C4-2B (cell line): ENCODE measurements around the gene SLC45A2.
"Not testable (repeated sequence)": the region's sequence is repeated elsewhere in the genome, so short reads cannot be mapped to it uniquely, and the experiment has no call there.

Source experiments
- H3K27ac ChIP-seq: fragments of 450-650 bp; 2 replicates; pipeline ENCODE4 v1.5.1; 2017
- ZFX ChIP-seq: fragments of 450-650 bp; IDR thresholded peaks from 2 replicates; pipeline ENCODE4 v1.6.1; 2017
- TF ChIP-seq, protein P1 (sequence below): fragments of 450-650 bp; conservative IDR thresholded peaks from 2 replicates; pipeline ENCODE4 v1.5.1; 2017; ENCODE audit warnings: mild to moderate bottlenecking

SLC45A2 gene

DNA sequence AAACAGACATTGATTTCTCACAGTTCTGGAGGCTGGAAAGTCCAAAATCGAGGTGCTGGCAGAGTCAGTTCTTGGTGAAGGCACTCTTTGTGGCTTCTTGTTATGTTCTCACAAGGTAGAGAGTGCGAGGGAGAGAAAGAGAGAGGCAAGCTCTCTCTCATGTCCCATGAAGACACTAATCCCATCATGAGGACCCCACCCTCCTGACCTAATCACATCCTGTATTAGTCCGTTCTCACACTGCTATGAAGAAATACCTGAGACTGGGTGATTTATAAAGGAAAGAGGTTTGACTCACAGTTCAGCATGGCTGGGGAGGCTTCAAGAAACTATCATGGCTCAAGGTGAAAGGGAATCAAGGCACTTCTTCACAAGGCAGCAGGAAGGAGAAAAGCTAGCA is 29.1 kb upstream of the SLC45A2 start:
- no peak overlapping the region; the same call in 1 of the 2 replicates for H3K27ac ChIP-seq
- TF ChIP-seq ZFX = no peak
- TF ChIP-seq, protein P1, sequence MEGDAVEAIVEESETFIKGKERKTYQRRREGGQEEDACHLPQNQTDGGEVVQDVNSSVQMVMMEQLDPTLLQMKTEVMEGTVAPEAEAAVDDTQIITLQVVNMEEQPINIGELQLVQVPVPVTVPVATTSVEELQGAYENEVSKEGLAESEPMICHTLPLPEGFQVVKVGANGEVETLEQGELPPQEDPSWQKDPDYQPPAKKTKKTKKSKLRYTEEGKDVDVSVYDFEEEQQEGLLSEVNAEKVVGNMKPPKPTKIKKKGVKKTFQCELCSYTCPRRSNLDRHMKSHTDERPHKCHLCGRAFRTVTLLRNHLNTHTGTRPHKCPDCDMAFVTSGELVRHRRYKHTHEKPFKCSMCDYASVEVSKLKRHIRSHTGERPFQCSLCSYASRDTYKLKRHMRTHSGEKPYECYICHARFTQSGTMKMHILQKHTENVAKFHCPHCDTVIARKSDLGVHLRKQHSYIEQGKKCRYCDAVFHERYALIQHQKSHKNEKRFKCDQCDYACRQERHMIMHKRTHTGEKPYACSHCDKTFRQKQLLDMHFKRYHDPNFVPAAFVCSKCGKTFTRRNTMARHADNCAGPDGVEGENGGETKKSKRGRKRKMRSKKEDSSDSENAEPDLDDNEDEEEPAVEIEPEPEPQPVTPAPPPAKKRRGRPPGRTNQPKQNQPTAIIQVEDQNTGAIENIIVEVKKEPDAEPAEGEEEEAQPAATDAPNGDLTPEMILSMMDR = no peak

GRCh38 chr5:34012791-34013190 is 28.3 kb upstream of the SLC45A2 start:
- TF ChIP-seq ZFX = no peak
- TF ChIP-seq, protein P1 = no peak

DNA sequence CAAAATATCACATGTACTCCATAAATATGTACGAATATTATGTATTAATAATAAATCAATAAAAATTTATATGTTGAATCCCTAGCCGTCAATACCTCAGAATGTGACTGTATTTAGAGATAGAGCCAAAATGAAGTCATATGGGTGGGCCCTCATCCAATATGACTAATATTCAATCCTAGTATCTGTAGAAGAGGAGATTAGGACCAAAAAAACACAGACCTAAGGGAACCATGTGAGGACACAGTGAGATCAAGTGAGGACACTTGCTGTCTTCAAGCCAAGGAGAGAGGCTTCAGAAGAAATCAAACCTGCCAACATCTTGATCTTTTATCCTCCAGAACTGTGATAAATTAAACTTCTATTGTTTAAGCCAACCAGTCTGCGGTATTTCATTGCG is 27.0 kb upstream of the SLC45A2 start:
- H3K27ac ChIP-seq = no peak overlapping the region
- no peak for TF ChIP-seq ZFX
- TF ChIP-seq, protein P1 = no peak

More at GRCh38 chr5:34012791-34013190, 28.3 kb upstream of the SLC45A2 start:
- H3K27ac ChIP-seq = no peak overlapping the region

DNA sequence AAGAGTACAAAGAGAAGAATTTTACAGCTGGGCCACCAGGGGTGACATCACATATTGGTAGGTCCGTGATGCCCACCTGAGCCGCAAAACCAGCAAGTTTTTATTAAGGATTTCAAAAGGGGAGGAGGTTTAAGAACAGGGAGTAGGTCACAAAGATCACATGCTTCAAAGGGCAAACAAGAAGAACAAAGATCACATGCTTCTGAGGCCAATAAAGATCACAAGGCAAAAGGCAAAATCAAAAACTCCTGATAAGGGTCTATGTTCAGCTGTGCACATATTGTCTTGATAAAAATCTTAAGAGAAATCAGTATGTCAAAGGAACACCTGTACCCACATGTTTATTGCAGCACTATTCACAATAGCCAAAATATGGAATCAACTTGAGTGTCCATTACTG is 25.7 kb upstream of the SLC45A2 start:
- not testable (repeated sequence) for H3K27ac ChIP-seq

DNA sequence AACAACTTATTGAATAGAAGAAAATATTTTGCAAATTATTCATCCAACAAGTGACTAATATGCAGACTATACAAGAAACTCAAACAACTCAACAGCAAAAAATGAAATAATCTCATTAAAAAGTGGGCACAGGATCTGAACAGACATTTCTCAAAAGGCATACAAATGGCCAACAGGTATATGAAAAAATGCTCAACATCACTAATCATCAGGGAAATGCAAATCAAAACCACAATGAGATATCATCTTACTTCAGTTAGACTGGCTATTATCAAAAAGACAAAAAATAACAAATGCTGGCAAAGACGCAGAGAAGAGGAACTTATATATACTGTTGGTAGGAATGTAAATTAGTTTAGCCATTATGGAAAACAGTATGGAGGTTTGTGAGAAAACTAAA is 25.1 kb upstream of the SLC45A2 start:
- no peak for TF ChIP-seq ZFX
- TF ChIP-seq, protein P1 = no peak
- no peak overlapping the region; the same call in 1 of the 2 replicates for H3K27ac ChIP-seq

GRCh38 chr5:34008802-34009201 is 24.3 kb upstream of the SLC45A2 start:
- TF ChIP-seq, protein P1 = no peak
- no peak for TF ChIP-seq ZFX
- no peak overlapping the region for H3K27ac ChIP-seq

DNA sequence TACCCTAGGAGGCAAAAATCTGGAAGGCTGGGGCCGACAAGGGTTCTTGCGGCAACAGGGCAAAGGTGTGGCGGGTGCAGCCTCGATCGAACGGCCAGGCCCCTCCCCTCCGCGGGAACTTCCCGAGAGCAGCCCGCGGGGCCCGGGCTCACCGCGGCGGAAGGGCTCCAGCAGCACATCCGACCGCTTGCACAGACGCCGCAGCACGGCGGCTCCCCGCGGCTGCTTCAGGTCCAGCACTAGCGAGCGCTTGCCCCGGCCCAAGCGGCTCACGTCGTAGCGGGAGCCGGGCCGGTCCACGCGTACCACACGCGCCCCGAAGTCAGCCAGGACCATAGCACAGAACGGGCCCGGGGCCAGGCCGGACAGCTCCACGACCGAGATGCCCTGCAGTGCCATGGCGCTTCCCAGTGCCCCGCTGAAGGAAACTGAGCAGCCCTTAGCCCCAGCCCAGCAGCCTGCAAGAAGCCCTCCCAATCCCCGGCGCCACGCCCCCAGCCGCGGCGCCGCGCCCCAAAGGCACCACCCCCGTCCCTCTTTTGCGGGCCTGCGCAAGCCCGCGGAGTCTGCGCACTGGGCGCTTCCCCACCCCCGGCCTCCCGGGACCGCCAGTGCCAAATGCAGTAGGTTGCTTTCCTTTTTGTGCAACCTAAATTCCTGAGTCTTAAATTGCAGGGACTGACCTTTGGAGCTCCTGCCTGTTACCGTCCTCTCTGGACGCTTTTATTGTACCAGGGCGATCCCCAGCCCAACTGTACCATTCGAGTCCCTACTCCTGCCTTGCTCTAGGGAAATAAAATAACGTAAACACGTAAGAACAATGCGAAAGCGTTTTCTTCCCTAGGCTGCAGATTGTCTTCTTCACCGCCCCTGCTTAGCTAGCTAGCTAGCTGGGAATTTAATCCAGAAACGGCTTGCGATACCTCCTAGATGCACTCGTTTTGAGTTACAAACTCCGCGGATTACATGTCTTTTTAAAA is 23.4 kb upstream of the SLC45A2 start, which contains the start of gene AMACR:
AMACR (minus strand) TSS at position 430 of the 980 bp plus-strand sequence; CDS start at position 399, 31 bp downstream.
- H3K27ac ChIP-seq = peak within 1 kb of the TSS; percentile 94
- peak; percentile 72 for TF ChIP-seq ZFX
- TF ChIP-seq, protein P1 = no peak; the same call in 1 of the 2 replicates

GRCh38 chr5:34007201-34007620 is 22.7 kb upstream of the SLC45A2 start:
- TF ChIP-seq, protein P1 = no peak
- no peak for TF ChIP-seq ZFX
- peak overlapping the region; percentile 94 for H3K27ac ChIP-seq
